HEK293 (cell line): ENCODE data around the gene LBHD1.

ENCODE experiments used
- CTCF ChIA-PET: fragments of 350-600 bp; formaldehyde crosslinking; extraction: SDS; loops from one replicate; lab custom pipeline; 2021; ENCODE audit warnings: antibody characterized with exemption; lab: Yijun Ruan, JAX
- POLR2A ChIA-PET: fragments of 300-600 bp; formaldehyde crosslinking; extraction: SDS; loops from one replicate; lab custom pipeline; 2020; ENCODE audit warnings: antibody characterized with exemption, inconsistent platforms; lab: Yijun Ruan, JAX
- H3K27ac ChIP-seq: fragments of 200-500 bp; sonication (Bioruptor generic); 2 replicates; pipeline ENCODE4 v1.5.1; 2014; ENCODE audit warnings: low read depth, low read length, control low read depth, inconsistent platforms; ENCODE audit errors: extremely low read depth
- H3K36me3 ChIP-seq, 2 experiments: fragments of 200-500 bp in 1 of 2; sonication (Bioruptor generic) in 1 of 2; 1 replicate in 1 of 2; 2 replicates in 1 of 2; pipeline ENCODE4 v1.5.1; 2014 to 2017; ENCODE audit warnings: inconsistent platforms in 2 of 2, low read length in 2 of 2; ENCODE audit not compliant: control insufficient read depth in 2 of 2, insufficient read depth in 1 of 2
- H3K4me1 ChIP-seq: fragments of 200-500 bp; sonication (Bioruptor generic); 2 replicates; pipeline ENCODE4 v1.5.1; 2014; ENCODE audit warnings: mild to moderate bottlenecking, low read length, inconsistent platforms; ENCODE audit not compliant: control insufficient read depth, insufficient read depth
- H3K4me3 ChIP-seq: 2 replicates; pipeline ENCODE4 v1.5.1; 2011; ENCODE audit warnings: low read depth, mild to moderate bottlenecking, control low read depth, low read length, moderate library complexity
- H3K9me3 ChIP-seq: fragments of 200-500 bp; sonication (Bioruptor generic); 2 replicates; pipeline ENCODE4 v1.5.1; 2014; ENCODE audit warnings: low read depth, low read length, inconsistent platforms; ENCODE audit not compliant: control insufficient read depth, insufficient read depth
- HOXD13 ChIP-seq: sonication (generic); formaldehyde crosslinking; IDR thresholded peaks from 2 replicates; pipeline ENCODE4 v1.8.0; 2022; ENCODE audit warnings: missing genetic modification reagents, borderline replicate concordance
- MZF1 ChIP-seq: fragments of 450-650 bp; formaldehyde crosslinking; IDR thresholded peaks from 2 replicates; pipeline ENCODE4 v1.5.1; 2017; ENCODE audit warnings: missing biosample characterization, missing genetic modification characterization, borderline replicate concordance
- SP2 ChIP-seq: fragments of 450-650 bp; formaldehyde crosslinking; IDR thresholded peaks from 2 replicates; pipeline ENCODE4 v1.5.1; 2016; ENCODE audit warnings: missing biosample characterization, missing genetic modification characterization
- ZFHX2 ChIP-seq: fragments of 450-650 bp; formaldehyde crosslinking; conservative IDR thresholded peaks from 2 replicates; pipeline ENCODE4 v1.5.1; 2016; ENCODE audit warnings: missing biosample characterization, missing genetic modification characterization
- ZNF138 ChIP-seq: fragments of 450-650 bp; formaldehyde crosslinking; IDR thresholded peaks from 2 replicates; pipeline ENCODE4 v1.5.1; 2016; ENCODE audit warnings: missing biosample characterization, missing genetic modification characterization, borderline replicate concordance
- ZNF175 ChIP-seq: fragments of 450-650 bp; formaldehyde crosslinking; IDR thresholded peaks from 2 replicates; pipeline ENCODE4 v1.5.1; 2016; ENCODE audit warnings: missing biosample characterization, missing genetic modification characterization
- ZNF211 ChIP-seq: fragments of 450-650 bp; formaldehyde crosslinking; IDR thresholded peaks from 2 replicates; pipeline ENCODE4 v1.5.1; 2016; ENCODE audit warnings: low read depth, missing biosample characterization, missing genetic modification characterization
- ZNF221 ChIP-seq: fragments of 450-650 bp; formaldehyde crosslinking; IDR thresholded peaks from 2 replicates; pipeline ENCODE4 v1.5.1; 2017; ENCODE audit warnings: missing biosample characterization, missing genetic modification characterization, borderline replicate concordance
- ZNF239 ChIP-seq: fragments of 450-650 bp; formaldehyde crosslinking; IDR thresholded peaks from 2 replicates; pipeline ENCODE4 v1.5.1; 2016; ENCODE audit warnings: missing biosample characterization, missing genetic modification characterization
- ZNF394 ChIP-seq: fragments of 450-650 bp; formaldehyde crosslinking; IDR thresholded peaks from 2 replicates; pipeline ENCODE4 v1.5.1; 2016; ENCODE audit warnings: missing biosample characterization, missing genetic modification characterization, mild to moderate bottlenecking, moderate library complexity, borderline replicate concordance
- ZNF514 ChIP-seq: fragments of 450-650 bp; formaldehyde crosslinking; IDR thresholded peaks from 2 replicates; pipeline ENCODE4 v1.5.1; 2016; ENCODE audit warnings: missing biosample characterization, missing genetic modification characterization
- ZNF561 ChIP-seq: fragments of 450-650 bp; IDR thresholded peaks from 2 replicates; pipeline ENCODE4 v1.5.1; 2018; ENCODE audit warnings: missing biosample characterization, missing genetic modification characterization, borderline replicate concordance
- ZNF654 ChIP-seq: fragments of 450-650 bp; formaldehyde crosslinking; IDR thresholded peaks from 2 replicates; pipeline ENCODE4 v1.5.1; 2016; ENCODE audit warnings: low read depth, missing biosample characterization, missing genetic modification characterization
- ZNF664 ChIP-seq: fragments of 450-650 bp; formaldehyde crosslinking; IDR thresholded peaks from 2 replicates; pipeline ENCODE4 v1.5.1; 2016; ENCODE audit warnings: missing biosample characterization, missing genetic modification characterization
- TF ChIP-seq, protein P1 (sequence below): fragments of 450-650 bp; formaldehyde crosslinking; IDR thresholded peaks from 2 replicates; pipeline ENCODE4 v1.5.1; 2016; ENCODE audit warnings: missing biosample characterization, missing genetic modification characterization
- TF ChIP-seq, protein P2 (sequence below): fragments of 450-650 bp; formaldehyde crosslinking; IDR thresholded peaks from 2 replicates; pipeline ENCODE4 v1.5.1; 2016; ENCODE audit warnings: missing biosample characterization, missing genetic modification characterization
- TF ChIP-seq, protein P3 (sequence below): fragments of 450-650 bp; IDR thresholded peaks from 2 replicates; pipeline ENCODE4 v1.5.1; 2018; ENCODE audit warnings: missing biosample characterization, mild to moderate bottlenecking, missing genetic modification characterization
- TF ChIP-seq, protein P4 (sequence below): fragments of 450-650 bp; formaldehyde crosslinking; IDR thresholded peaks from 2 replicates; pipeline ENCODE4 v1.5.1; 2016; ENCODE audit warnings: missing biosample characterization, missing genetic modification characterization
- TF ChIP-seq, protein P5 (sequence below): fragments of 450-650 bp; formaldehyde crosslinking; IDR thresholded peaks from 2 replicates; pipeline ENCODE4 v1.5.1; 2017; ENCODE audit warnings: missing biosample characterization, missing genetic modification characterization
- TF ChIP-seq, protein P6 (sequence below): fragments of 450-650 bp; formaldehyde crosslinking; IDR thresholded peaks from 2 replicates; pipeline ENCODE4 v1.5.1; 2016; ENCODE audit warnings: missing biosample characterization, missing genetic modification characterization

LBHD1 gene

DNA sequence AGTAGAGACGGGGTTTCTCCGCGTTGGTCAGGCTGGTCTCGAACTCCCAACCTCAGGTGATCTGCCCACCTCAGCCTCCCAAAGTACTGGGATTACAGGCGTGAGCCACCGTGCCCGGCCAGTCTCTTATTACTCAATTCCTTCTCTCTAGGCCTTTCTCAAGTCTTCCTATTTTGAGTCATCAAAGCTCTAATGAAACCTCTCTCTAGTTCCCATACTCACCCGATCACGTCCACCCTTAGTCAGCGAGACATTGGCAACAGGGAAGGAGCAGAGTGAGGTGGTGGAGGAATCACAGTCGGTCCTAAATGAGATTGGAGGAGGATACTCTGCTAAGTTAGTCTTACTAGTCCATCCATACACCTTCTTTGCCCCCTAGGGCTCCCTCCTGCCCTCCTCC, 30.2 kb upstream of the LBHD1 start (continued):
- TF ChIP-seq, protein P1, sequence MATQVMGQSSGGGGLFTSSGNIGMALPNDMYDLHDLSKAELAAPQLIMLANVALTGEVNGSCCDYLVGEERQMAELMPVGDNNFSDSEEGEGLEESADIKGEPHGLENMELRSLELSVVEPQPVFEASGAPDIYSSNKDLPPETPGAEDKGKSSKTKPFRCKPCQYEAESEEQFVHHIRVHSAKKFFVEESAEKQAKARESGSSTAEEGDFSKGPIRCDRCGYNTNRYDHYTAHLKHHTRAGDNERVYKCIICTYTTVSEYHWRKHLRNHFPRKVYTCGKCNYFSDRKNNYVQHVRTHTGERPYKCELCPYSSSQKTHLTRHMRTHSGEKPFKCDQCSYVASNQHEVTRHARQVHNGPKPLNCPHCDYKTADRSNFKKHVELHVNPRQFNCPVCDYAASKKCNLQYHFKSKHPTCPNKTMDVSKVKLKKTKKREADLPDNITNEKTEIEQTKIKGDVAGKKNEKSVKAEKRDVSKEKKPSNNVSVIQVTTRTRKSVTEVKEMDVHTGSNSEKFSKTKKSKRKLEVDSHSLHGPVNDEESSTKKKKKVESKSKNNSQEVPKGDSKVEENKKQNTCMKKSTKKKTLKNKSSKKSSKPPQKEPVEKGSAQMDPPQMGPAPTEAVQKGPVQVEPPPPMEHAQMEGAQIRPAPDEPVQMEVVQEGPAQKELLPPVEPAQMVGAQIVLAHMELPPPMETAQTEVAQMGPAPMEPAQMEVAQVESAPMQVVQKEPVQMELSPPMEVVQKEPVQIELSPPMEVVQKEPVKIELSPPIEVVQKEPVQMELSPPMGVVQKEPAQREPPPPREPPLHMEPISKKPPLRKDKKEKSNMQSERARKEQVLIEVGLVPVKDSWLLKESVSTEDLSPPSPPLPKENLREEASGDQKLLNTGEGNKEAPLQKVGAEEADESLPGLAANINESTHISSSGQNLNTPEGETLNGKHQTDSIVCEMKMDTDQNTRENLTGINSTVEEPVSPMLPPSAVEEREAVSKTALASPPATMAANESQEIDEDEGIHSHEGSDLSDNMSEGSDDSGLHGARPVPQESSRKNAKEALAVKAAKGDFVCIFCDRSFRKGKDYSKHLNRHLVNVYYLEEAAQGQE (tag by site-specific recombination), result no peak
- TF ChIP-seq ZNF239 (tag by site-specific recombination) (no peak), ZNF664 (tag by site-specific recombination) (no peak), ZNF138 (tag by site-specific recombination) (no peak), HOXD13 (CRISPR knock-in tag) (no peak), ZNF221 (tag by site-specific recombination) (no peak), ZNF211 (tag by site-specific recombination) (no peak), MZF1 (tag by site-specific recombination) (no peak)
- TF ChIP-seq, protein P2, sequence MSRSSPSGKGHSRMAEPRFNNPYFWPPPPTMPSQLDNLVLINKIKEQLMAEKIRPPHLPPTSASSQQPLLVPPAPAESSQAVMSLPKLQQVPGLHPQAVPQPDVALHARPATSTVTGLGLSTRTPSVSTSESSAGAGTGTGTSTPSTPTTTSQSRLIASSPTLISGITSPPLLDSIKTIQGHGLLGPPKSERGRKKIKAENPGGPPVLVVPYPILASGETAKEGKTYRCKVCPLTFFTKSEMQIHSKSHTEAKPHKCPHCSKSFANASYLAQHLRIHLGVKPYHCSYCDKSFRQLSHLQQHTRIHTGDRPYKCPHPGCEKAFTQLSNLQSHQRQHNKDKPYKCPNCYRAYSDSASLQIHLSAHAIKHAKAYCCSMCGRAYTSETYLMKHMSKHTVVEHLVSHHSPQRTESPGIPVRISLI (tag by site-specific recombination), result no peak
- TF ChIP-seq, protein P3, sequence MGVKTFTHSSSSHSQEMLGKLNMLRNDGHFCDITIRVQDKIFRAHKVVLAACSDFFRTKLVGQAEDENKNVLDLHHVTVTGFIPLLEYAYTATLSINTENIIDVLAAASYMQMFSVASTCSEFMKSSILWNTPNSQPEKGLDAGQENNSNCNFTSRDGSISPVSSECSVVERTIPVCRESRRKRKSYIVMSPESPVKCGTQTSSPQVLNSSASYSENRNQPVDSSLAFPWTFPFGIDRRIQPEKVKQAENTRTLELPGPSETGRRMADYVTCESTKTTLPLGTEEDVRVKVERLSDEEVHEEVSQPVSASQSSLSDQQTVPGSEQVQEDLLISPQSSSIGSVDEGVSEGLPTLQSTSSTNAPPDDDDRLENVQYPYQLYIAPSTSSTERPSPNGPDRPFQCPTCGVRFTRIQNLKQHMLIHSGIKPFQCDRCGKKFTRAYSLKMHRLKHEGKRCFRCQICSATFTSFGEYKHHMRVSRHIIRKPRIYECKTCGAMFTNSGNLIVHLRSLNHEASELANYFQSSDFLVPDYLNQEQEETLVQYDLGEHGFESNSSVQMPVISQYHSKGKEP (tag by site-specific recombination), result no peak

DNA sequence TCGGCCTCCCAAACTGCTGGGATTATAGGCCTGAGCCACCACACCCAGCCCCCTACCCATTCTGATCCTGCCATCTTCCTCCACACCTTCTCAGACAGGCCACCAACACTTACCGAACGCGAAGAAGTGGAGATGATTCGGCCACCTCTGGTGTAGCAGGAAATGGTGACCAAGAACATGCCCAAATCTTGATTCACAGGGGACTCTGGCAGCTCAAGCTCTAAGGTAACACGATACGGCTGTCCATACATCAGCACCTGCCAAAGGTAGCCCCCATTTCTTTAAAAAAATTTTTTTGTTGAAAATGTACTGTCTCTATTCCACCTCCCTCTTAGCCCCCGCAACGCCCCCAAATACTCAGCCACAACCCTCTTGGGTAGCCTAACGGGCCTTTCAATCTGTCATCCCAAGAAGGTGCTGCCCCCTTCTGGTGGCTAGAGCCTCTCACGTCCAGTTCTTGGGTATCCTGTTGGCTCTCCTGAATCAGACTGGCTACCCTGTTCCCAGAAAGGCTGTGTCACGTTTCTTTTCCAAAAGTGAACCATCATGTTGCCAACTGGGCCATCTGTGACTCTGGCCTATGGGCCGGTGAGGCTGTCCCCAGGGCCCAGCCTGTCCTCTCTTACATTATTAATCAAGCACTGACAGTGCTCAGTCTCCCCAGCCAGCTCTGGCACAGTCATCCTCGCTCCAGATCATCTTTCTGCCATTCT, 22.5 kb upstream of the LBHD1 start:
- Histone ChIP-seq H3K27ac (no peak overlapping the region), H3K36me3 (peaks cover 16 to 69% of the 10 kb centered on the region in 2 experiments; a peak in 2 of 3 replicates), H3K4me3 (no peak overlapping the region), H3K4me1 (no peaks in the 10 kb centered on the region), H3K9me3 (no peaks in the 10 kb centered on the region)
- CTCF ChIA-PET, result interaction anchor here (0.5 to 6.8 kb wide), 25 partner anchors 9 to 300 kb away, joined by 3 to 46 read pairs (median 3); partner anchors contain the start of genes C11orf98, CSKMT, LBHD1 and TUT1
- POLR2A ChIA-PET, result interaction anchor here (0.6 to 1.7 kb wide), 8 partner anchors 12 to 103 kb away, joined by 3 to 12 read pairs (median 4); partner anchors contain the start of genes C11orf98, CSKMT, HNRNPUL2 and TUT1
- TF ChIP-seq SP2 (tag by site-specific recombination) (no peak), ZNF394 (tag by site-specific recombination) (no peak), ZNF561 (peak; percentile 59; the same call in 1 of the 2 replicates), ZFHX2 (tag by site-specific recombination) (0 out of 2 replicates have a peak, but pooled peaks have one; percentile 10), ZNF175 (tag by site-specific recombination) (no peak), ZNF514 (no peak), ZNF654 (tag by site-specific recombination) (peak; percentile 48)
- TF ChIP-seq, protein P4, sequence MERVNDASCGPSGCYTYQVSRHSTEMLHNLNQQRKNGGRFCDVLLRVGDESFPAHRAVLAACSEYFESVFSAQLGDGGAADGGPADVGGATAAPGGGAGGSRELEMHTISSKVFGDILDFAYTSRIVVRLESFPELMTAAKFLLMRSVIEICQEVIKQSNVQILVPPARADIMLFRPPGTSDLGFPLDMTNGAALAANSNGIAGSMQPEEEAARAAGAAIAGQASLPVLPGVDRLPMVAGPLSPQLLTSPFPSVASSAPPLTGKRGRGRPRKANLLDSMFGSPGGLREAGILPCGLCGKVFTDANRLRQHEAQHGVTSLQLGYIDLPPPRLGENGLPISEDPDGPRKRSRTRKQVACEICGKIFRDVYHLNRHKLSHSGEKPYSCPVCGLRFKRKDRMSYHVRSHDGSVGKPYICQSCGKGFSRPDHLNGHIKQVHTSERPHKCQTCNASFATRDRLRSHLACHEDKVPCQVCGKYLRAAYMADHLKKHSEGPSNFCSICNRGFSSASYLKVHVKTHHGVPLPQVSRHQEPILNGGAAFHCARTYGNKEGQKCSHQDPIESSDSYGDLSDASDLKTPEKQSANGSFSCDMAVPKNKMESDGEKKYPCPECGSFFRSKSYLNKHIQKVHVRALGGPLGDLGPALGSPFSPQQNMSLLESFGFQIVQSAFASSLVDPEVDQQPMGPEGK (tag by site-specific recombination), result peak; percentile 25; the same call in 1 of the 2 replicates
- TF ChIP-seq, protein P5, sequence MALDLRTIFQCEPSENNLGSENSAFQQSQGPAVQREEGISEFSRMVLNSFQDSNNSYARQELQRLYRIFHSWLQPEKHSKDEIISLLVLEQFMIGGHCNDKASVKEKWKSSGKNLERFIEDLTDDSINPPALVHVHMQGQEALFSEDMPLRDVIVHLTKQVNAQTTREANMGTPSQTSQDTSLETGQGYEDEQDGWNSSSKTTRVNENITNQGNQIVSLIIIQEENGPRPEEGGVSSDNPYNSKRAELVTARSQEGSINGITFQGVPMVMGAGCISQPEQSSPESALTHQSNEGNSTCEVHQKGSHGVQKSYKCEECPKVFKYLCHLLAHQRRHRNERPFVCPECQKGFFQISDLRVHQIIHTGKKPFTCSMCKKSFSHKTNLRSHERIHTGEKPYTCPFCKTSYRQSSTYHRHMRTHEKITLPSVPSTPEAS (tag by site-specific recombination), result no peak
- TF ChIP-seq, protein P6, sequence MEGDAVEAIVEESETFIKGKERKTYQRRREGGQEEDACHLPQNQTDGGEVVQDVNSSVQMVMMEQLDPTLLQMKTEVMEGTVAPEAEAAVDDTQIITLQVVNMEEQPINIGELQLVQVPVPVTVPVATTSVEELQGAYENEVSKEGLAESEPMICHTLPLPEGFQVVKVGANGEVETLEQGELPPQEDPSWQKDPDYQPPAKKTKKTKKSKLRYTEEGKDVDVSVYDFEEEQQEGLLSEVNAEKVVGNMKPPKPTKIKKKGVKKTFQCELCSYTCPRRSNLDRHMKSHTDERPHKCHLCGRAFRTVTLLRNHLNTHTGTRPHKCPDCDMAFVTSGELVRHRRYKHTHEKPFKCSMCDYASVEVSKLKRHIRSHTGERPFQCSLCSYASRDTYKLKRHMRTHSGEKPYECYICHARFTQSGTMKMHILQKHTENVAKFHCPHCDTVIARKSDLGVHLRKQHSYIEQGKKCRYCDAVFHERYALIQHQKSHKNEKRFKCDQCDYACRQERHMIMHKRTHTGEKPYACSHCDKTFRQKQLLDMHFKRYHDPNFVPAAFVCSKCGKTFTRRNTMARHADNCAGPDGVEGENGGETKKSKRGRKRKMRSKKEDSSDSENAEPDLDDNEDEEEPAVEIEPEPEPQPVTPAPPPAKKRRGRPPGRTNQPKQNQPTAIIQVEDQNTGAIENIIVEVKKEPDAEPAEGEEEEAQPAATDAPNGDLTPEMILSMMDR (tag by site-specific recombination), result peak; percentile 11; the same call in 1 of the 2 replicates
- TF ChIP-seq, protein P2 (tag by site-specific recombination), result no peak
